ENCODE data around the gene NOTCH1.

NOTCH1 gene

GRCh38 chr9:136549010-136549980 is 3.4 kb upstream of the NOTCH1 start:
- 86% methylated on average over 29 of the region's 29 CpGs for WGBS
- Histone ChIP-seq H3K36me3 (ENCODE audit: insufficient read depth, low read length) (no peaks in the 10 kb centered on the region), H3K9ac (ENCODE audit: low read depth, low read length) (no peak overlapping the region), H3K9me3 (ENCODE audit: insufficient read depth, low read depth, low read length) (no peaks in the 10 kb centered on the region), H3K27me3 (ENCODE audit: insufficient read depth, low read length) (peaks cover 6% of the 10 kb centered on the region; the same call in 1 of the 2 replicates), H3K4me1 (ENCODE audit: insufficient read depth, low read length) (peaks cover 28% of the 10 kb centered on the region), H3K27ac (ENCODE audit: low read depth, low read length) (no peak overlapping the region), H3K4me3 (ENCODE audit: low read length) (no peak overlapping the region)

DNA sequence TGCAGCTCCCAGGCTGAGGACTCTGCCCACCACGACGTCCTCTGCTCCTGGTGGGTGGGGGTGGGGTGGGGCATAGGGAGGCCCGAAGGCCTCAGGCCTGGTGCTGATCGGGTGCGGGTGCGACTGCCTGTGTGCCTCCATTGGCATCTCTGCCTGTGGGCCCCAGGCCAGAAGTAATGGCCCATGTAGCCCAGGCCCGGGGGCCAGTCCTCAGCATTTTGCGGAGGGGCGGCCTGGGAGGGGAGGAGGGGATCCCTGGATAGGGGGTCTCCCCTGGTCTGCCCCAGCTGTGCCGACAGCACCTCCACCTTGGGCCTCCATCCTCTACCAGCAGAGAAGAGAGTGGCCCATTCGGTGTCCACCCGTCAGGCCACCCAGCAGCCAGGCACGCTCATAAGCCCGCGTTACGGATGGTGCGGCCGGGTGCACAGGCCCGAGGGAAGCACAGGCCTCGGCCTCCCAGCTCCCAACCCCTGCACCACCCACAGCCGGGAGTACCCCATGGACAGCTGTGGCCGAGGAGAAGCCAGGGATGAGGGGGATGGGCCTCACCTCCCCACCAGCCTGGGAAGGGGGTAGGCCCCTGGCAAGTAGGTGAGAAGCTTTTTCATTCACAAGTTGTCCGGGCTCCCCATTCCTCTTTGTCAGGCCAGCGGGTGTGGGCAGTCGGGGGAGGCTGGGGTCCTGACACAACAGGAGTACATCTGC is 1.8 kb upstream of the NOTCH1 start:
- no peak overlapping the region for H3K27ac ChIP-seq (ENCODE audit: low read depth, low read length)
- peaks cover 28% of the 10 kb centered on the region for H3K4me1 ChIP-seq (ENCODE audit: insufficient read depth, low read length)
- peaks cover 6% of the 10 kb centered on the region; the same call in 1 of the 2 replicates for H3K27me3 ChIP-seq (ENCODE audit: insufficient read depth, low read length)
- no peak overlapping the region for H3K9ac ChIP-seq (ENCODE audit: low read depth, low read length)
- H3K9me3 ChIP-seq (ENCODE audit: insufficient read depth, low read depth, low read length) = no peaks in the 10 kb centered on the region
- peaks cover 11% of the 10 kb centered on the region for H3K36me3 ChIP-seq (ENCODE audit: insufficient read depth, low read length)
- H3K4me3 ChIP-seq (ENCODE audit: low read length) = no peak overlapping the region
- 59% methylated on average over 25 of the region's 25 CpGs for WGBS

DNA sequence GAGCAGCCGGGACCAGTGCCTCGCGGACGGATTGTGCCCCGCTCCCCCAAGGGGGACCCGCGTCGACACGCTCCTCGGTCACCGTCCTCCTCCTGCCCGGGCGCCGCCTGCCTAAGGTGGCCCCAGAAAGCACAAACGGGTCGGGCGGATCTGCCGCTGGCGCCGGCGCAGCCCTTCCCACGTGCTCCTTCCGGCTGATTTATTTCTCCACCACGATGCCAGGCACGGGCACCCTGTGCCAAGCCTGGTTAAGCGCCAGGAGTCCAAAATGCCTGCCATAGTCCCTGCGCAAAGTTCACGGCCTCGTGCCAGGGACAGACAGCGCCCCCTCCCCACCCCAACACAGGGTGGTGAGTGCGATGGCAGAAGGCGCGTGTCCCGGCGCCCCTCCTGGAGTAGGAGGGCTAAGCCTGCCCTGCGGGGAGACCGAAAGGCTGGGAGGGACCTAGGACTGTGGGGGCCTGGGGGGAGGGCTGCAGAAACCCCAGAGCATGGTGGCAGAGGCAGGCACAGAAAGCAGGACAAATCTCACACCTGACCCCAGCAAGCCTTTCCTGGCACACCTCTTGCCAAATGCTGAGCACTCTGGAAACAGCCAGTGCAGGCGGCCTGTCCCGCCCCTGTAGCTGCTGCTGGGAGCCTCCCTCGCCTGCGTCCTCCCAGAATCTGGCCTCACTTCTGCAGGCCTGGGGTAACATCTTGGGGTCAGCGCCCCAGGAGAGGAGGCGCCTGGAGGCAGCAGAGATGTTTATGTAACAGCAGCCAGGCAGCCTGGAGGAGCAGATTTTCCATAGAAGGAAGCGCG is 1.1 kb upstream of the NOTCH1 start:
- Histone ChIP-seq H3K27me3 (ENCODE audit: insufficient read depth, low read length) (peaks cover 6% of the 10 kb centered on the region; the same call in 1 of the 2 replicates), H3K9me3 (ENCODE audit: insufficient read depth, low read depth, low read length) (no peaks in the 10 kb centered on the region), H3K27ac (ENCODE audit: low read depth, low read length) (peak overlapping the region; percentile 92), H3K9ac (ENCODE audit: low read depth, low read length) (peak overlapping the region; percentile 76), H3K36me3 (ENCODE audit: insufficient read depth, low read length) (peaks cover 18% of the 10 kb centered on the region), H3K4me3 (ENCODE audit: low read length) (peak overlapping the region; percentile 65), H3K4me1 (ENCODE audit: insufficient read depth, low read length) (peaks cover 28% of the 10 kb centered on the region)
- 10% methylated on average over 45 of the region's 45 CpGs for WGBS

DNA sequence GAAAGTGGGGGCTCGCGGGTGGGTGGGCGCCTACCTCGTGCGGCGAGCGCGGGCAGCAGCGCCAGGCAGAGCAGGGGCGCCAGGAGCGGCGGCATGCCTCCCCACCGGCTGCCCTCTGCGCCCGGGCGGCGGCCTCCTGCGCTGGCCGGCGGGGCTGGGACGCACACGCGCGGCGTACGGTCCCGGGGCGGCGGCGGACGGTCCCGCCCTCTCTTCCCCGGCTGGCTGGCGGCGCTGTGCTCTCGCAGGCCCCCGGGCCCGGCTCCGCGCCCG is 220 bp downstream of the NOTCH1 start:
- Histone ChIP-seq H3K27ac (ENCODE audit: low read depth, low read length) (no peak overlapping the region; the same call in 1 of the 2 replicates), H3K4me1 (ENCODE audit: insufficient read depth, low read length) (peaks cover 19% of the 10 kb centered on the region), H3K4me3 (ENCODE audit: low read length) (peak overlapping the region; percentile 84), H3K9ac (ENCODE audit: low read depth, low read length) (peak overlapping the region; percentile 74), H3K9me3 (ENCODE audit: insufficient read depth, low read depth, low read length) (no peaks in the 10 kb centered on the region), H3K36me3 (ENCODE audit: insufficient read depth, low read length) (peaks cover 28% of the 10 kb centered on the region), H3K27me3 (ENCODE audit: insufficient read depth, low read length) (peaks cover 6% of the 10 kb centered on the region; the same call in 1 of the 2 replicates)
- under 1% methylated on average over 41 of the region's 41 CpGs for WGBS

- H3K27ac ChIP-seq (ENCODE audit: low read depth, low read length) = no peak overlapping the region; the same call in 1 of the 2 replicates
- under 1% methylated on average over 82 of the region's 82 CpGs for WGBS
- no peaks in the 10 kb centered on the region for H3K9me3 ChIP-seq (ENCODE audit: insufficient read depth, low read depth, low read length)
- H3K27me3 ChIP-seq (ENCODE audit: insufficient read depth, low read length) = peaks cover 6% of the 10 kb centered on the region; the same call in 1 of the 2 replicates
- H3K4me3 ChIP-seq (ENCODE audit: low read length) = peak overlapping the region; percentile 84
- H3K36me3 ChIP-seq (ENCODE audit: insufficient read depth, low read length) = peaks cover 31% of the 10 kb centered on the region
- peak overlapping the region; percentile 74 for H3K9ac ChIP-seq (ENCODE audit: low read depth, low read length)
- peaks cover 16% of the 10 kb centered on the region for H3K4me1 ChIP-seq (ENCODE audit: insufficient read depth, low read length)
These were observed 720 bp downstream of the NOTCH1 start for GRCh38 chr9:136544964-136545691.

DNA sequence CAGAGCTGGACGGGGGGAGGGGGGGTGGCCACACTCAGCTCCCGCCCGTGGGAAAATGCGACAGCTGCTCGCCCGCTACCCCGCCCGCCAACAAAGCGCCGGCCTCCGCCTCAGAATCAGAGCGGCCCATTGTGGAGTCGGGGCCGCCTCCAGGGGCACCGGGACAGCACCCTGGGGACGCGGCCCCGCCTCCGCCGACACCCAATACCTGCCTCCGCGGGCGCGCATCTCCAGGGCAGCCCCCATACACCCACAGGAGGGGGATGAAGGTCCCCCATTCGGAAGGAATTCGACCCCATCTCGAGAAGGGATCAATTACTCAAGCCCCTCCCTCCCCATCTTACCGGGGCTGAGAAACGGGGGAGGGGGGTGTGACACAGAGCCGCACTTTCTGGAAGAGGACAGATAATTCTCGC is 1.3 kb downstream of the NOTCH1 start:
- WGBS = under 1% methylated on average over 31 of the region's 31 CpGs
- H3K27ac ChIP-seq (ENCODE audit: low read depth, low read length) = no peak overlapping the region; the same call in 1 of the 2 replicates
- peaks cover 31% of the 10 kb centered on the region for H3K36me3 ChIP-seq (ENCODE audit: insufficient read depth, low read length)
- no peaks in the 10 kb centered on the region for H3K9me3 ChIP-seq (ENCODE audit: insufficient read depth, low read depth, low read length)
- H3K9ac ChIP-seq (ENCODE audit: low read depth, low read length) = peak overlapping the region; percentile 74; the same call in 1 of the 2 replicates
- H3K27me3 ChIP-seq (ENCODE audit: insufficient read depth, low read length) = peaks cover 6% of the 10 kb centered on the region; the same call in 1 of the 2 replicates
- H3K4me3 ChIP-seq (ENCODE audit: low read length) = peak overlapping the region; percentile 84
- peaks cover 16% of the 10 kb centered on the region for H3K4me1 ChIP-seq (ENCODE audit: insufficient read depth, low read length)

- WGBS = 71% methylated on average over 31 of the region's 31 CpGs
- Histone ChIP-seq H3K4me1 (ENCODE audit: insufficient read depth, low read length) (peaks cover 16% of the 10 kb centered on the region), H3K27ac (ENCODE audit: low read depth, low read length) (no peak overlapping the region), H3K9ac (ENCODE audit: low read depth, low read length) (no peak overlapping the region), H3K36me3 (ENCODE audit: insufficient read depth, low read length) (peaks cover 31% of the 10 kb centered on the region), H3K27me3 (ENCODE audit: insufficient read depth, low read length) (peaks cover 6% of the 10 kb centered on the region; the same call in 1 of the 2 replicates), H3K4me3 (ENCODE audit: low read length) (peak overlapping the region; percentile 84), H3K9me3 (ENCODE audit: insufficient read depth, low read depth, low read length) (no peaks in the 10 kb centered on the region)
These were observed 1.9 kb downstream of the NOTCH1 start for GRCh38 chr9:136543830-136544547.

DNA sequence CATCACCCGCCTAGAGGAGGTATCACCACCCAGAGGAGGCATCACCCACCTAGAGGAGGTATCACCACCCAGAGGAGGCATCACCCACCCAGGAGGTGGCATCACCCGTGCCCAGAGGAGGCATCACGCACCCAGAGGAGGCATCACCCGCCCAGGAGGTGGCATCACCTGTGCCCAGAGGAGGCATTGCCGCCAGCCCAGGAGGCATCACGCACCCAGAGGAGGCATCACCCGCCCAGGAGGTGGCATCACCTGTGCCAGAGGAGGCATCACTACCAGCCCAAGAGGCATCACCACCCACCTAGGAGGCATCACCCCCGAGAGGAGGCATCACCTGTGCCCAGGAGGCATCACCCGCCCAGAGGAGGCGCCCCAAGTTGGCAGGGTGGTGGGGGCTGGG is 2.6 kb downstream of the NOTCH1 start:
- 94% methylated on average over 10 of the region's 10 CpGs for WGBS
- Histone ChIP-seq H3K4me3 (ENCODE audit: low read length) (no peak overlapping the region), H3K4me1 (ENCODE audit: insufficient read depth, low read length) (peaks cover 14% of the 10 kb centered on the region), H3K36me3 (ENCODE audit: insufficient read depth, low read length) (peaks cover 36% of the 10 kb centered on the region), H3K9ac (ENCODE audit: low read depth, low read length) (no peak overlapping the region), H3K9me3 (ENCODE audit: insufficient read depth, low read depth, low read length) (no peaks in the 10 kb centered on the region), H3K27ac (ENCODE audit: low read depth, low read length) (no peak overlapping the region), H3K27me3 (ENCODE audit: insufficient read depth, low read length) (peaks cover 6% of the 10 kb centered on the region; the same call in 1 of the 2 replicates)

DNA sequence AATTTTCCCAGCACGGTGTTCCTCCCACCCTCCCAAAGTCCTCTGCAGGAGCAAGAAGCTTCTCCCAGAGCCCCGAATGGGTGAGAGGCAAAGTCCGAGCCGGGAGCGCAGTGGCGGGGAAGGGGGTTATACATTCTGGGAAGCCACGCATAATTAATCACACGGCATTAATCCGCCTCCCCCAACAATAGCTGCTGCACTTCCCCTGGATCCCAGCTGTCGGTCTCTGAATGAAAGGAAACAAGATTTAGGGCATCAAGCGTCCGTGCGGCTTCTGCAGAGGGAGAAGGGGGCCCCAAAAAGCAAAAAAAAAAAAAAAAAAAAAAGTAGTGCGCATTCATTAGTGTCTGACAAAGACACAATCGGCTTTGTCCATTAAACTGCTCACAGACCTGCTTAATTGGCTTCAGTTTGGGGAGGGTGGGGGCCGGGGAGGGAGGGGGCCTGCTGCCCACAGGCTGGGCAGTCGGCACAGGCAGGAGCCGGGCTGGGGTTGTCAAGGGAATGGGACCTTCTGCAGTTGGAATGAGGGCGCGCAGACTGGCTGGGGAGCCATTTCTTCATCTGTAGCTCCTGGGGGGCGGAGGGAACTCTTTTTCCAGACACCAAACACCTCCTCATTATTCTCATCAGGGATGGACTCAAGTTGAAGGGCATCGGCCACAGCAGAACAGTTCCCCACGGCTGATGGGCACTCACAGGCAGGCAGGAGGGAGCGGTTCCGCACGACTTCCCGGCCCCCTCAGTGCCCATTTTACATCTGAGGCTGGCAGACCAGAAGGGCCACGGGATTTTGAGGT is 3.4 kb downstream of the NOTCH1 start:
- H3K9me3 ChIP-seq (ENCODE audit: insufficient read depth, low read depth, low read length) = no peaks in the 10 kb centered on the region
- WGBS = 91% methylated on average over 27 of the region's 28 CpGs
- H3K9ac ChIP-seq (ENCODE audit: low read depth, low read length) = no peak overlapping the region
- H3K27me3 ChIP-seq (ENCODE audit: insufficient read depth, low read length) = peaks cover 6% of the 10 kb centered on the region; the same call in 1 of the 2 replicates
- peaks cover 7% of the 10 kb centered on the region for H3K4me1 ChIP-seq (ENCODE audit: insufficient read depth, low read length)
- no peak overlapping the region for H3K4me3 ChIP-seq (ENCODE audit: low read length)
- no peak overlapping the region for H3K27ac ChIP-seq (ENCODE audit: low read depth, low read length)
- H3K36me3 ChIP-seq (ENCODE audit: insufficient read depth, low read length) = peaks cover 37% of the 10 kb centered on the region
